GM18861 (cell line): ENCODE data around the gene PIK3R6.
A peak's percentile ranks its signal among the peaks of the same experiment; 100 is the strongest.
"Not testable (repeated sequence)": the region's sequence is repeated elsewhere in the genome, so short reads cannot be mapped to it uniquely, and the experiment has no call there.

ENCODE experiments used
- ATAC-seq: cut with Tn5 transposase; IDR thresholded peaks from one replicate; pipeline ENCODE4 v1.9.1; 2021; ENCODE audit not compliant: unreplicated experiment

Gene PIK3R6

DNA sequence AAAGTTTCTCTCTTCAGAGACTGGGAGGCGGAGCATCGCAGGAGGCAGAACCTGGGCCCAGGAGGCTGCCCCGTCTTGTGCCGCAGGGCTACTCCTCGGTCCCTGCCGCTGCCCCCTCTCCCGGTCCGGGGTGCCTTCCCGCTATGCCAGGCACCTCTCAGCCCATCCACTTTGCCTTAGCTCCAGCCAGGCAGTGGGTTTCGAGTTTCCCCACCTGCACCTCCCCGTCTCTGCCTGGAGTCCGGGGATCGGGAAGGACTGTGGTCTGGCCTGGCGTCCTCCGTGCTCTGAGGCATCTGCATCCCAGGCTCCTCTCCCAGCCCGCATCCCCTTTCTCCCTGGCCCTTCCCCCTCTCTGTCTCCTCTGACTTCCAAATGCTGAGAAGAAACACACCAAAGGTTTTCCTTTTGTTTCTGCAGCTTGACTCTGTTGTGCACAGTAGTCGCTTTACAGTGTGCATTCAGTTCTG lies 26.8 kb upstream of the PIK3R6 start:
- ATAC-seq = no peak

GRCh38 chr17:8893621-8894201 lies 26.2 kb upstream of the PIK3R6 start:
- ATAC-seq = no peak

- ATAC-seq = no peak
These were observed 25.6 kb upstream of the PIK3R6 start for GRCh38 chr17:8893059-8893458.

GRCh38 chr17:8892338-8892690 lies 24.8 kb upstream of the PIK3R6 start:
- ATAC-seq = peak; percentile 42

- ATAC-seq = no peak
These were observed 23.2 kb upstream of the PIK3R6 start for GRCh38 chr17:8890671-8891070.

DNA sequence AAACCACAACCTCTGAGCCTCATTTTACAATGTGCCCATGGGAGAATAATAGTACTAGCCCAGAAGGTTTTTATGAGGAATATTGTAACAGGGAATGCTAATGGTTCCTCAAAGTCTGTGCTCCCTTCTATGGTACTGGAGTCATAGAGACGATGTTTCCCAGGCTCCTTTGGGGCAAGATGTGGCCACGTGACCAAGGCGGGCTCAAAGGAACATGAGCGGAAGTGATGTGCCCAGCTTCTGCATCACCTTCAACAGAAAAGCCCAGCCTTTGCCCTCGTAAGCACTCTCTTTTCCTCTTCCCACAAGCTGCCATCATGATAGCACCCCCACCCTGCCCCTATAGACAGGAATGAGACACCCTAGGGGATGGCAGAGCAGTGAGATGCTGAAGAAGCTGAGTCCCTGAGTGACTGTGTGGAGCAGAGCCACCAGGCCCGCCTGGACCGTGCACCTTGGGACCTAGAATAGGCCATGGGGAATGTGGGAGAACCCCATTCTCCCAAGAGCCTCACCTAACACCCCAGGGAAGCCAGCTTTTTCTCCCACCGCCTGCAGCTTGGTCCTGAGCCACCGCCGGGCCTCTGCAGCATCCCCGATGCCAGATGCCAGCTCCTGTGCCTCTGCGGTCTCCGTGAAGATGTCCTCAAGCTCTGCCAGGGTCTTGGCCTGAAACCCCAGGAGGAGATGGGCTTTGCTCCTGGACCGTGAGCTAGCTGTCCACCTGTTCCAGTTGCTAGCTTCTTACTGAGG lies 22.2 kb upstream of the PIK3R6 start:
- ATAC-seq = no peak

DNA sequence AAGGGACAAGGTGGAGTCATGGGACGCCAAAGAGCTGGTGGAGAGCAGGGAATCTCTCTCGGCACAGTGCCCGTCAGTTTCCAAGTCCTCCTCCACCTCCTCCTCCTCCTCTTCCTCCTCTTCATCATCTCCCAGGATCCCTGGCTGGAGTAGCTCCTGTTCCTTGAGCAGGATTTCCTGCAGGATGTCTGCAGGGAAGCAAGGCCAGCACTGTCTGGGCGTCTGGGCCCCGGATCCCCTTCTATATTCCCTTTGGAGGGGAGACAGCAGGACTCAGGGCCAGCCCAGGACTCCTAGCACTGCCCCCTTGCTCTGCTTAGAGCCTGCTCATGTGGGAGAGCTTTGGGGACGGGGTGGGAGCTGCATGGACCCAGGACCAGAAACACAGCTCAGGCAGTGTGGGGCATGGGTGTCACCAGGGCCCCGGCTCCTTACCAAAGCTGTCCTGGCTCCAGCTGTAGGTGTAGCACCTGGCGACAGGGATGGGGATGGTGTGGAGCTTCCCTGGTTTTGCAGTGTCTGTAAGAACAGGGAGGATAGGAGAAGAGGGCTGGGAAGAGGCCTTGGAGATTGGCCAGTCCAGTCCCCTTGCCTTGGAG lies 21.3 kb upstream of the PIK3R6 start:
- no peak for ATAC-seq

GRCh38 chr17:8887834-8888703 lies 20.6 kb upstream of the PIK3R6 start:
- no peak for ATAC-seq

DNA sequence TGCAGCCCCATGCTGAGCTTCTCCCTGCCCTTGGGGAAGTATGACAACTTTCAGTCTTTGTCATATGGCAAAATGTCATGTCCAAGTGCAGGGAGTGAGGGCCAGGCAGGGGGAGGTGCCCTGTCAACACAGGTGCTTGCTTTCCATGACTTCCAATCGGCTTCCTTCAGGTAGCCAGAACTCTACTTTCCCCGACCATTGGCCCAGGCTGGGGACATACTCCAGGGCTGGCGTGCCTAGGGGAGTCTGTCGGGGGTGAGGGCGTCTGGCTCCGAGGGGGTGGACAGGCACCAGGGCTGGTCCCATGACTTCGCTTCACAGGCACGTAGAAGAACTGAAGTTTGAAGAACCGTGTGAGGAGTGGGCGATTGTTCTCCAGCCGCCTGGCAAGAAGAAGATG lies 19.8 kb upstream of the PIK3R6 start:
- ATAC-seq = no peak

- ATAC-seq = no peak
These were observed 18.7 kb upstream of the PIK3R6 start for GRCh38 chr17:8885967-8886684.

- not testable (repeated sequence) for ATAC-seq
These were observed 17.9 kb upstream of the PIK3R6 start for GRCh38 chr17:8885163-8885966.

GRCh38 chr17:8884336-8884990 lies 17.0 kb upstream of the PIK3R6 start:
- no peak for ATAC-seq

- ATAC-seq = no peak
These were observed 15.9 kb upstream of the PIK3R6 start for GRCh38 chr17:8883353-8883752.

DNA sequence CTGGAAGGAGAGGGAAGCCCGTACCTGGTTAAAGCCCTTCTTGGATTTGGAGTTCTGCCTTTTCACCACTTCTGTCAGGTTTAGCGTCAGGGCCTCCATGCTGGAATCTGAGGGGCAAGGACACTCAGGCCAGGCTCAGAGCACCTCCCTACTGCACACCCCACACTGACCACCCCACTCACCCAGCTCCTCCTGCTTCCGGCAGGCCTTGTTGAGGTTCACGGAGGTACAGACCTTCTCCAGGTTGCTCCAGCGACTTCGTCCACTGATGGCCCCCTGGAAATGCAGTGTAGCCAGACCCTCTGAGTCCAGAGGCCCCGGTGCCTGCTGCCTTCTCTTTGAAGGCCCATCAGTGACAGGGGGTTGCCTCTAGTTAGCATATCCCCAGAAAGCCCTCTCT lies 14.1 kb upstream of the PIK3R6 start:
- no peak for ATAC-seq

- ATAC-seq = no peak
These were observed 13.0 kb upstream of the PIK3R6 start for GRCh38 chr17:8880466-8880865.

DNA sequence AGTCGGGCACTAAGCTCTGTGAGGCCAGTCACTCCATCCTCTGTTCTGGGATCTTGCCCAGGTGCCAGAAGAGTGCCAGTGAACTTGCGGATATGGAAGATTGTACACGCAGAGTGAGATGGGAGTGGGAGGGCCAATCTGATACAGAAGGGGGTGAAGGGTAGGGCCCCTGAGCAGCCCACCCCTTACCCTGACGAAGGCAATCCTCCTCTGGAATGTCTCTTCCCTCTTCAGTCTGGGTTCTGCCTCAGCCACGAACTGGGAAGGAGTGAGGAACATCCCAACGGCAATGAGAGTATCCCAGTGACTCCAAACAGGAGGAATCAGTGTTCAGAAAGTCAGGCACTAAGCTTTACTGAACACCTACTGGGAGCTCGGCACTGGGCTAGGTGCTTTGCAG lies 11.9 kb upstream of the PIK3R6 start:
- ATAC-seq = no peak

GRCh38 chr17:8877984-8878383 lies 10.5 kb upstream of the PIK3R6 start:
- ATAC-seq = no peak

DNA sequence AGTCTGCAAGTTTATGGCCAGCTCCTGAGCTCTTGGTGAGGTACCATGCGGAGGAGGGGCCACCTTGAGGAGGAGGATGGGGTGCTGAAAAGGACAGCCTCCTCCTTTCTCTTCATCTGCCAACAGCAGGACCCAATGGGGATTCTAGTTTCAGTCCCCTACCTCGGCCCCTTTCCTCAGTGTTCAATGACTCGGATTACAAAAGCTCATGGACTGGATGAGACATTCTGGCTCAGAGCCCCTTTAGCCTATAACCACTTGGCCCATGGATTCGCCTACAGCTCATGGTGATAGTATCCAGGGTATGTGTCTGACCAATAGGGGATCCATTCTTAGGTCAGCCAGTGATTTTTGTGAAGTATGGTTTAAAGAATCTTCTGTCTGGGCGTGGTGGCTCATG lies 8.5 kb upstream of the PIK3R6 start:
- ATAC-seq = no peak

- ATAC-seq = no peak
These were observed 8.0 kb upstream of the PIK3R6 start for GRCh38 chr17:8875436-8875835.
